Ascending aorta (tissue), 2 donors: ENCODE data around the gene STT3B. TPM values are rescaled to one million over a fixed set of nuclear protein-coding genes. Genes with fewer than 3 reads are reported as not detected.

Source experiments
- DNase-seq, 2 donors: peaks; one replicate each; pipeline ENCODE4 v3.0.0-alpha.2; 2019; ENCODE audit warnings: low spot score in 2 of 2
- H3K27ac ChIP-seq, 2 donors: fragments of 200-600 bp; sonication (generic); one replicate each; pipeline ENCODE4 v1.5.1; 2016 to 2017; ENCODE audit warnings: mild to moderate bottlenecking in 1 of 2
- H3K27me3 ChIP-seq: fragments of 200-600 bp; sonication (generic); one replicate; pipeline ENCODE4 v1.5.1; 2017
- H3K36me3 ChIP-seq, 2 donors: fragments of 200-600 bp; sonication (generic); one replicate each; pipeline ENCODE4 v1.5.1; 2016
- H3K4me1 ChIP-seq, 2 donors: fragments of 200-600 bp; sonication (generic); one replicate each; pipeline ENCODE4 v1.5.1; 2016 to 2017; ENCODE audit warnings: mild to moderate bottlenecking in 1 of 2
- H3K4me3 ChIP-seq, 2 donors: fragments of 200-600 bp; sonication (generic); one replicate each; pipeline ENCODE4 v1.5.1; 2016 to 2017; ENCODE audit warnings: mild to moderate bottlenecking in 1 of 2
- H3K9me3 ChIP-seq, 2 donors: fragments of 200-600 bp; sonication (generic); one replicate each; pipeline ENCODE4 v1.5.1; 2016
- intact Hi-C: fragments of 100-400 bp; cut with DNase I; formaldehyde crosslinking; loops from one replicate; pipeline ENCODE4 v1.15.1; 2023
- total RNA-seq: library from RNA; depleted of rRNA; stranded (reverse); fragments of >200 nt; gene quantifications from one replicate; pipeline ENCODE4 v1.1.0, GENCODE V29; 2016
- TF ChIP-seq, protein P1 (sequence below), 3 experiments: fragments of 200-600 bp in 2 of 3; fragments of 450-650 bp in 1 of 3; sonication (generic) in 2 of 3; IDR thresholded peaks; one replicate each; pipeline ENCODE4 v1.5.1; 2016 to 2019; ENCODE audit warnings: antibody characterized with exemption in 3 of 3, mild to moderate bottlenecking in 1 of 3, moderate library complexity in 1 of 3

Gene STT3B
- total RNA-seq, 1 donor from 2014 or later, result 79.5 TPM

GRCh38 chr3:31634476-31634875 is 101.8 kb downstream of the STT3B start:
- no peak overlapping the region for H3K27ac ChIP-seq
- H3K4me3 ChIP-seq, result no peak overlapping the region
- TF ChIP-seq, protein P1, sequence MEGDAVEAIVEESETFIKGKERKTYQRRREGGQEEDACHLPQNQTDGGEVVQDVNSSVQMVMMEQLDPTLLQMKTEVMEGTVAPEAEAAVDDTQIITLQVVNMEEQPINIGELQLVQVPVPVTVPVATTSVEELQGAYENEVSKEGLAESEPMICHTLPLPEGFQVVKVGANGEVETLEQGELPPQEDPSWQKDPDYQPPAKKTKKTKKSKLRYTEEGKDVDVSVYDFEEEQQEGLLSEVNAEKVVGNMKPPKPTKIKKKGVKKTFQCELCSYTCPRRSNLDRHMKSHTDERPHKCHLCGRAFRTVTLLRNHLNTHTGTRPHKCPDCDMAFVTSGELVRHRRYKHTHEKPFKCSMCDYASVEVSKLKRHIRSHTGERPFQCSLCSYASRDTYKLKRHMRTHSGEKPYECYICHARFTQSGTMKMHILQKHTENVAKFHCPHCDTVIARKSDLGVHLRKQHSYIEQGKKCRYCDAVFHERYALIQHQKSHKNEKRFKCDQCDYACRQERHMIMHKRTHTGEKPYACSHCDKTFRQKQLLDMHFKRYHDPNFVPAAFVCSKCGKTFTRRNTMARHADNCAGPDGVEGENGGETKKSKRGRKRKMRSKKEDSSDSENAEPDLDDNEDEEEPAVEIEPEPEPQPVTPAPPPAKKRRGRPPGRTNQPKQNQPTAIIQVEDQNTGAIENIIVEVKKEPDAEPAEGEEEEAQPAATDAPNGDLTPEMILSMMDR (IDR thresholded peaks at IDR 0.05), result no peak
- no peak for DNase-seq
- intact Hi-C loops, result no loop called here
- H3K9me3 ChIP-seq, result no peaks in the 10 kb centered on the region
- no peaks in the 10 kb centered on the region for H3K27me3 ChIP-seq
- no peaks in the 10 kb centered on the region for H3K4me1 ChIP-seq
- H3K36me3 ChIP-seq, result peaks cover 24 to 38% of the 10 kb centered on the region in 2 donors

- Histone ChIP-seq H3K27me3 (no peaks in the 10 kb centered on the region), H3K9me3 (no peaks in the 10 kb centered on the region), H3K4me1 (no peaks in the 10 kb centered on the region), H3K36me3 (peaks cover 15 to 28% of the 10 kb centered on the region in 2 donors), H3K4me3 (no peak overlapping the region), H3K27ac (no peak overlapping the region)
- intact Hi-C loops, result no loop called here
- DNase-seq, result no peak
- TF ChIP-seq, protein P1 (IDR thresholded peaks at IDR 0.05), result no peak
Observed at GRCh38 chr3:31635545-31635944, 102.8 kb downstream of the STT3B start.

DNA sequence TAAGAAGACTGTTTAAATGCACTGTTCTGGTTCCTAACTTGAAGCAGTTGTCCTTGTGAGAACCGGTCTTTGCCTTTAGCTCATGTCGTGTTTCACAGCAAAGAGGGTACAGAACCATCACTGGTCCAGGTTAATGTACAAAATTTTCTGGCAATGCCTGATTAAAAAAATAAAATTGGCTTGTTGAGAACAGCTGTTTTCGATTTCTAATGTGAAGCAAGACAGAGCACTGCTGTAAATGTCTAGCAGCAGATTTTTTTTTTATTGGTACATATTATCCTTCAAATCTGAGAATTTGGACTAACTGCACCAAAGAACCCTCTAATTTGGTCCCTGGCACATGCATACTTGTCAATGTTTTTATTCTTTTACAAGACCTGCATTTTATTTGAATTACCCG is 103.3 kb downstream of the STT3B start:
- Histone ChIP-seq H3K36me3 (peaks cover 15 to 23% of the 10 kb centered on the region in 2 donors), H3K27me3 (no peaks in the 10 kb centered on the region), H3K9me3 (no peaks in the 10 kb centered on the region), H3K4me1 (no peaks in the 10 kb centered on the region), H3K27ac (no peak overlapping the region), H3K4me3 (no peak overlapping the region)
- TF ChIP-seq, protein P1 (IDR thresholded peaks at IDR 0.05), result no peak
- intact Hi-C loops, result no loop called here
- DNase-seq, result no peak

DNA sequence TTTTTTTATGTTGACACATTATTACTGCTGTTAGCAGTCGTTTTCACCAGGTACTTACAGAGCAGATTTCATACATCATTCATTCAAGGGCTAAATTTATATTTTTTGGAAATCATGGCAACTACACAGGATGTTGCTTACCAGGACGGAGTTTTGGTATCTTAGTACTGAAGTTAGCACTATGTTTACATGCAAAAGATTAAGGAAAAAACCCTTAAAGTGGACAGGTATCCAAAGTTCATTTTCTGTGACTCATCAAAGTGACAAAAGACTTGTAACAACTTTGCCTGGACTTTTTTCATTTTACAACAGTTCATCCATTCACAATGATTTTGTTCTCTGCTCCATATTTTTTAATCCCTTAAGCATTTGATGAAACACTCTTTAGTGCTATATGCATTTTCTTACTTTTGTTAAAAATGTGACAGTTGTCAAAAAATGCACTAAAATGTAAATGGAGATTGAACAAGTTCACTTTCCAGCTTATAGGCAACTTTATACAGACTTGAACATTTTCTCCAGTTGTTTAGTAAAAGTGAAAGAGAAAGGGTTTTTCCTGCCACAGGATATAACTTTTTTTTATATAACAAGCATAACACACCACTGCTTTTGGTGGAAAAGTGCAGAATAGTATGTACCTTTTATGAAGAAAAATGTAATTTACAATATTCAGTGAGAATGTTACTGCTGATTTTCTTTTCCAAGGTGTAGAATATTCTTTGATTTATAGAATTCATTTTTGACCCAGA is 104.1 kb downstream of the STT3B start:
- Histone ChIP-seq H3K4me1 (no peaks in the 10 kb centered on the region), H3K36me3 (peaks cover 15% of the 10 kb centered on the region in 2 donors), H3K9me3 (no peaks in the 10 kb centered on the region), H3K4me3 (no peak overlapping the region), H3K27me3 (no peaks in the 10 kb centered on the region), H3K27ac (no peak overlapping the region)
- intact Hi-C loops, result no loop called here
- TF ChIP-seq, protein P1 (IDR thresholded peaks at IDR 0.05), result no peak
- no peak for DNase-seq

DNA sequence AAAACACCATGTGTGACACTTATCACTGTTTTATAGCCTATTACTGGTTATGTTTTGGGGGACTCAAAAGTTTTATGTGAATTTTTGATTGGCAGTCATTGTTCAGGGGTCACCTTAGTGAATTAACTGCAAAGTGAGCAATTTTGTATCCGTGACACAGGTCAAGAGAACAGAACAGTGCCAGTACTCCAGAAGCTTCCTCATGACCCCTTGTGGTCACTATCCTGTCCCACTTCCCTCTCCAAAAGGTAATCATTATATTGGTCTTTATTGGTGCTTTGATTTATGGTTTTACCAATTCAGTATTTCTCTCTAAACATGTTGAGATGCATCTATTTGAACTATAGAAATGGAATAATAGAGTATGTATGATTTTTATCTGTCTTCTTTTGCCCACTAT is 107.1 kb downstream of the STT3B start:
- no peak overlapping the region for H3K4me3 ChIP-seq
- H3K9me3 ChIP-seq, result no peaks in the 10 kb centered on the region
- peaks cover 0 to 6% of the 10 kb centered on the region in 2 donors for H3K36me3 ChIP-seq
- H3K27ac ChIP-seq, result no peak overlapping the region
- TF ChIP-seq, protein P1 (IDR thresholded peaks at IDR 0.05), result no peak
- no peaks in the 10 kb centered on the region for H3K27me3 ChIP-seq
- intact Hi-C loops, result no loop called here
- no peak for DNase-seq
- H3K4me1 ChIP-seq, result no peaks in the 10 kb centered on the region
